ENCODE measurements around the gene RBM25.

RBM25 gene

DNA sequence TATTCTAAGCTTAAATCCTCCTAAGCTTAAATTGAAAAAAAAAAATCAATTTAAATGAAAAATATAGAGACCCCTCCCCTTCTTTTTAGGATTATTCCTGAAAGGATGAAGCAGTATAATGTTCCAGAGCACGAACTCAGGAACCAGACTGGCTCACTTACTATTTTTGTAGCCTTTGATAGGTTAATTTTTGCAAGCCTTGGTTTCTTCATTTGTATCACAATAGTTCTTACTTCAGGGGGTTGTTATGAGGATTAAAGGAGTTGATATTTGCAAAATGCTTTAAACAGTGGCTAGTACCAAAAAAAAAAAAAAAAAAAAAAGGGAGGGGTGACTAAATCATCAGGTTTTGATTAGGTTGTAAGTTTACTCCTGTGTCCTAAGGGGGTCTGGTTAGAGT lies 3.1 kb upstream of the RBM25 start:
- CTCF ChIA-PET = no interaction called here
- Histone ChIP-seq H3K4me3 (ENCODE audit: low read depth, low read length) (no peak overlapping the region), H3K9me3 (ENCODE audit: control insufficient read depth, insufficient read depth, low read depth, low read length) (no peaks in the 10 kb centered on the region), H3K36me3 (ENCODE audit: control insufficient read depth in 2 of 2, insufficient read depth in 1 of 2, low read length in 2 of 2) (peaks cover 0 to 3% of the 10 kb centered on the region in 2 experiments; a peak in 2 of 3 replicates), H3K4me1 (ENCODE audit: control insufficient read depth, insufficient read depth, low read length) (peaks cover 3% of the 10 kb centered on the region), H3K27ac (ENCODE audit: extremely low read depth, low read depth, low read length) (no peak overlapping the region)
- POLR2A ChIA-PET = interaction anchor here (0.7 to 0.9 kb wide), 2 partner anchors 28 to 59 kb away, joined by 3 to 9 read pairs; partner anchors contain the start of gene ZFYVE1
- no peak for TF ChIP-seq ZNF133 (tag by site-specific recombination; IDR thresholded peaks at IDR 0.05)

DNA sequence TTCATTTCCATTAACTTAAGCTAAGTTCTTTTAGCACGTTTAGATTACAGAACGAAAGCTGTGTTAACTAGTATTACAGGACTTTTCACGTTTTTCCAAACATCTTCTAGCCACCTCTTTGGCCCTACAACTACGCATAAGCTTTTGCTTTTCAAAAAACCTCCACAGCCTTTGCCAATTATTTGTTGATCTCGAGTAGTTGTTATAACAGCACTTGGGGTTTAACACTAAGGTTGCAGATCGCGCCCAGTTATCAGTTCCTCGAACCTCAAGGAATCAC lies 450 bp upstream of the RBM25 start:
- POLR2A ChIA-PET = interaction anchor here (0.6 to 2.3 kb wide), 17 partner anchors 8 to 442 kb away, joined by 3 to 51 read pairs (median 5); partner anchors contain the start of genes DCAF4, NUMB, PSEN1 and RIOX1
- CTCF ChIA-PET = interaction anchor here (0.6 to 1.3 kb wide), 3 partner anchors 31 to 957 kb away, joined by 3 to 5 read pairs (median 4); partner anchors contain the start of gene ZFYVE1
- TF ChIP-seq OVOL3 (tag by site-specific recombination; IDR thresholded peaks at IDR 0.05) (0 out of 2 replicates have a peak, but pooled peaks have one; percentile 3), ZNF335 (tag by site-specific recombination; conservative IDR thresholded peaks at IDR 0.05) (peak; percentile 58)
- TF ChIP-seq, protein P1, sequence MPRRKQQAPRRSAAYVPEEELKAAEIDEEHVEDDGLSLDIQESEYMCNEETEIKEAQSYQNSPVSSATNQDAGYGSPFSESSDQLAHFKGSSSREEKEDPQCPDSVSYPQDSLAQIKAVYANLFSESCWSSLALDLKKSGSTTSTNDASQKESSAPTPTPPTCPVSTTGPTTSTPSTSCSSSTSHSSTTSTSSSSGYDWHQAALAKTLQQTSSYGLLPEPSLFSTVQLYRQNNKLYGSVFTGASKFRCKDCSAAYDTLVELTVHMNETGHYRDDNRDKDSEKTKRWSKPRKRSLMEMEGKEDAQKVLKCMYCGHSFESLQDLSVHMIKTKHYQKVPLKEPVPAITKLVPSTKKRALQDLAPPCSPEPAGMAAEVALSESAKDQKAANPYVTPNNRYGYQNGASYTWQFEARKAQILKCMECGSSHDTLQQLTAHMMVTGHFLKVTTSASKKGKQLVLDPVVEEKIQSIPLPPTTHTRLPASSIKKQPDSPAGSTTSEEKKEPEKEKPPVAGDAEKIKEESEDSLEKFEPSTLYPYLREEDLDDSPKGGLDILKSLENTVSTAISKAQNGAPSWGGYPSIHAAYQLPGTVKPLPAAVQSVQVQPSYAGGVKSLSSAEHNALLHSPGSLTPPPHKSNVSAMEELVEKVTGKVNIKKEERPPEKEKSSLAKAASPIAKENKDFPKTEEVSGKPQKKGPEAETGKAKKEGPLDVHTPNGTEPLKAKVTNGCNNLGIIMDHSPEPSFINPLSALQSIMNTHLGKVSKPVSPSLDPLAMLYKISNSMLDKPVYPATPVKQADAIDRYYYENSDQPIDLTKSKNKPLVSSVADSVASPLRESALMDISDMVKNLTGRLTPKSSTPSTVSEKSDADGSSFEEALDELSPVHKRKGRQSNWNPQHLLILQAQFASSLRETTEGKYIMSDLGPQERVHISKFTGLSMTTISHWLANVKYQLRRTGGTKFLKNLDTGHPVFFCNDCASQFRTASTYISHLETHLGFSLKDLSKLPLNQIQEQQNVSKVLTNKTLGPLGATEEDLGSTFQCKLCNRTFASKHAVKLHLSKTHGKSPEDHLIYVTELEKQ (tag by site-specific recombination; IDR thresholded peaks at IDR 0.05; ENCODE audit: borderline replicate concordance) = no peak

DNA sequence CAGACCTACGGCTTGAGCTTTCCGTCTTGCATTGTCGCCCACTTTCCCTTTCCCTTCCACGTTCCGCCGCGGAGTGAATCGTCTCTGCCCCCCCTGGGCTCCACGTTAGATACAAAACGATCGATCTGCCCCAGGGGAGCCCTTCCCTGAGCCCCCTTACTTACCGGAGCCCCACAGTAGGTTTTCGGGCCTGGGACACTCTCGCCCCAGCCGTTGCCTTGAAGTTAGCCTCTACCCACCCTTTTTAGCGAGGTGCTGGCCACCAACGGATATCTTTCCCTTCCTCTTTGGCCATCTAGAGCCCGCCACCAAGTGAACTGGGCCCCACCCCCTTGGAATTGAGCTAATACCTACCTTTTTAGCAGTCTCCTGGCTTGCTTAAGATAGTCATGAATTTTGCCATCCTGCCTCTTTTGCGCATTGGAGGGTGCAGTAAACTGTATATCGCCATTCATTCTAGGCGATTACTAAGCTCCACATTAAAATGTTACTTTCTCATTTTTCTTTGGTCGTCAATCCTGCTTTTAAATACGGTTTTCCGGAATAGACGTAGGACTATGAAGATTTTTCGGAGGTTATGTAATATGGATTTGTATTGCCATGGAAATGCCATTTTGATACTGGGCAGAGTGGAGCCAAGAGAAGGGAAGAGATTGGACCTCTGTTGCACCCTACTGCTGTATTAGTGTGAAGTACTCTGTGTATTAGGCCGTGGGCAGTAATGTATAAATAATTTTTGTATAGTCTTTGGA lies 764 bp downstream of the RBM25 start:
- H3K4me1 ChIP-seq (ENCODE audit: control insufficient read depth, insufficient read depth, low read length) = peaks cover 9% of the 10 kb centered on the region
- CTCF ChIA-PET = interaction anchor here (0.8 to 1.3 kb wide), 2 partner anchors 32 to 97 kb away, joined by 3 to 5 read pairs; partner anchors contain the start of gene ZFYVE1
- peak overlapping the region; percentile 91 for H3K27ac ChIP-seq (ENCODE audit: extremely low read depth, low read depth, low read length)
- peak overlapping the region; percentile 98 for H3K4me3 ChIP-seq (ENCODE audit: low read depth, low read length)
- no peaks in the 10 kb centered on the region for H3K9me3 ChIP-seq (ENCODE audit: control insufficient read depth, insufficient read depth, low read depth, low read length)
- POLR2A ChIA-PET = interaction anchor here (0.6 to 2.3 kb wide), 18 partner anchors 9 to 431 kb away, joined by 3 to 51 read pairs (median 4); partner anchors contain the start of genes DCAF4, NUMB, PSEN1 and RIOX1
- H3K36me3 ChIP-seq (ENCODE audit: control insufficient read depth in 2 of 2, insufficient read depth in 1 of 2, low read length in 2 of 2) = peaks cover 16 to 36% of the 10 kb centered on the region in 2 experiments
- TF ChIP-seq ZNF791 (tag by site-specific recombination; IDR thresholded peaks at IDR 0.05) (no peak), ZNF121 (tag by site-specific recombination; IDR thresholded peaks at IDR 0.05) (no peak), ZNF433 (tag by site-specific recombination; IDR thresholded peaks at IDR 0.05; ENCODE audit: low read depth) (no peak), ZNF785 (tag by site-specific recombination; IDR thresholded peaks at IDR 0.05) (no peak), ZNF768 (tag by site-specific recombination; IDR thresholded peaks at IDR 0.05) (no peak), ZNF571 (tag by site-specific recombination; IDR thresholded peaks at IDR 0.05) (no peak), OVOL3 (tag by site-specific recombination; IDR thresholded peaks at IDR 0.05) (no peak), ZBTB48 (tag by site-specific recombination; IDR thresholded peaks at IDR 0.05) (no peak), ZNF623 (tag by site-specific recombination; IDR thresholded peaks at IDR 0.05) (no peak), ZFP69B (tag by site-specific recombination; IDR thresholded peaks at IDR 0.05) (peak; percentile 87)
- TF ChIP-seq, protein P2, sequence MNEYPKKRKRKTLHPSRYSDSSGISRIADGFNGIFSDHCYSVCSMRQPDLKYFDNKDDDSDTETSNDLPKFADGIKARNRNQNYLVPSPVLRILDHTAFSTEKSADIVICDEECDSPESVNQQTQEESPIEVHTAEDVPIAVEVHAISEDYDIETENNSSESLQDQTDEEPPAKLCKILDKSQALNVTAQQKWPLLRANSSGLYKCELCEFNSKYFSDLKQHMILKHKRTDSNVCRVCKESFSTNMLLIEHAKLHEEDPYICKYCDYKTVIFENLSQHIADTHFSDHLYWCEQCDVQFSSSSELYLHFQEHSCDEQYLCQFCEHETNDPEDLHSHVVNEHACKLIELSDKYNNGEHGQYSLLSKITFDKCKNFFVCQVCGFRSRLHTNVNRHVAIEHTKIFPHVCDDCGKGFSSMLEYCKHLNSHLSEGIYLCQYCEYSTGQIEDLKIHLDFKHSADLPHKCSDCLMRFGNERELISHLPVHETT (tag by site-specific recombination; IDR thresholded peaks at IDR 0.05) = no peak
- TF ChIP-seq, protein P3, sequence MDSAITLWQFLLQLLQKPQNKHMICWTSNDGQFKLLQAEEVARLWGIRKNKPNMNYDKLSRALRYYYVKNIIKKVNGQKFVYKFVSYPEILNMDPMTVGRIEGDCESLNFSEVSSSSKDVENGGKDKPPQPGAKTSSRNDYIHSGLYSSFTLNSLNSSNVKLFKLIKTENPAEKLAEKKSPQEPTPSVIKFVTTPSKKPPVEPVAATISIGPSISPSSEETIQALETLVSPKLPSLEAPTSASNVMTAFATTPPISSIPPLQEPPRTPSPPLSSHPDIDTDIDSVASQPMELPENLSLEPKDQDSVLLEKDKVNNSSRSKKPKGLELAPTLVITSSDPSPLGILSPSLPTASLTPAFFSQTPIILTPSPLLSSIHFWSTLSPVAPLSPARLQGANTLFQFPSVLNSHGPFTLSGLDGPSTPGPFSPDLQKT (IDR thresholded peaks at IDR 0.05; ENCODE audit: borderline replicate concordance, low read depth, low read length) = no peak
- TF ChIP-seq, protein P4, sequence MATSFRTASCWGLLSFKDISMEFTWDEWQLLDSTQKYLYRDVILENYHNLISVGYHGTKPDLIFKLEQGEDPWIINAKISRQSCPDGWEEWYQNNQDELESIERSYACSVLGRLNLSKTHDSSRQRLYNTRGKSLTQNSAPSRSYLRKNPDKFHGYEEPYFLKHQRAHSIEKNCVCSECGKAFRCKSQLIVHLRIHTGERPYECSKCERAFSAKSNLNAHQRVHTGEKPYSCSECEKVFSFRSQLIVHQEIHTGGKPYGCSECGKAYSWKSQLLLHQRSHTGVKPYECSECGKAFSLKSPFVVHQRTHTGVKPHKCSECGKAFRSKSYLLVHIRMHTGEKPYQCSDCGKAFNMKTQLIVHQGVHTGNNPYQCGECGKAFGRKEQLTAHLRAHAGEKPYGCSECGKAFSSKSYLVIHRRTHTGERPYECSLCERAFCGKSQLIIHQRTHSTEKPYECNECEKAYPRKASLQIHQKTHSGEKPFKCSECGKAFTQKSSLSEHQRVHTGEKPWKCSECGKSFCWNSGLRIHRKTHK (tag by site-specific recombination; IDR thresholded peaks at IDR 0.05) = no peak
- TF ChIP-seq, protein P5, sequence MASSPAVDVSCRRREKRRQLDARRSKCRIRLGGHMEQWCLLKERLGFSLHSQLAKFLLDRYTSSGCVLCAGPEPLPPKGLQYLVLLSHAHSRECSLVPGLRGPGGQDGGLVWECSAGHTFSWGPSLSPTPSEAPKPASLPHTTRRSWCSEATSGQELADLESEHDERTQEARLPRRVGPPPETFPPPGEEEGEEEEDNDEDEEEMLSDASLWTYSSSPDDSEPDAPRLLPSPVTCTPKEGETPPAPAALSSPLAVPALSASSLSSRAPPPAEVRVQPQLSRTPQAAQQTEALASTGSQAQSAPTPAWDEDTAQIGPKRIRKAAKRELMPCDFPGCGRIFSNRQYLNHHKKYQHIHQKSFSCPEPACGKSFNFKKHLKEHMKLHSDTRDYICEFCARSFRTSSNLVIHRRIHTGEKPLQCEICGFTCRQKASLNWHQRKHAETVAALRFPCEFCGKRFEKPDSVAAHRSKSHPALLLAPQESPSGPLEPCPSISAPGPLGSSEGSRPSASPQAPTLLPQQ (tag by site-specific recombination; IDR thresholded peaks at IDR 0.05) = peak; percentile 95

More for the DNA sequence above, 450 bp upstream of the RBM25 start:
- Histone ChIP-seq H3K36me3 (ENCODE audit: control insufficient read depth in 2 of 2, insufficient read depth in 1 of 2, low read length in 2 of 2) (peaks cover 9 to 28% of the 10 kb centered on the region in 2 experiments; a peak in 2 of 3 replicates), H3K9me3 (ENCODE audit: control insufficient read depth, insufficient read depth, low read depth, low read length) (no peaks in the 10 kb centered on the region), H3K4me1 (ENCODE audit: control insufficient read depth, insufficient read depth, low read length) (peaks cover 9% of the 10 kb centered on the region), H3K4me3 (ENCODE audit: low read depth, low read length) (peak overlapping the region; percentile 98), H3K27ac (ENCODE audit: extremely low read depth, low read depth, low read length) (peak overlapping the region; percentile 91)

Data from HEK293 (cell line).